K562 (cell line): ENCODE data around the gene ADAM15. TPM values are rescaled to one million over a fixed set of nuclear protein-coding genes. Genes with fewer than 3 reads are reported as not detected.

Experiments used
- ARID1B ChIP-seq: fragments of 450-650 bp; IDR thresholded peaks from 2 replicates; pipeline ENCODE4 v1.6.1; 2016; ENCODE audit warnings: antibody characterized with exemption, mild to moderate bottlenecking, inconsistent platforms
- E2F1 ChIP-seq: sonication (generic); formaldehyde crosslinking; IDR thresholded peaks from 2 replicates; pipeline ENCODE4 v1.8.1; 2023; ENCODE audit warnings: mild to moderate bottlenecking, missing genetic modification reagents, moderate library complexity
- ELF1 ChIP-seq: fragments of 200-800 bp; sonication (Bioruptor generic); IDR thresholded peaks from 2 replicates; pipeline ENCODE4 v1.6.1; 2016; ENCODE audit warnings: missing genetic modification characterization, missing compliant biosample characterization
- ESRRA ChIP-seq: fragments of 450-650 bp; IDR thresholded peaks from 2 replicates; pipeline ENCODE4 v1.6.1; 2014; ENCODE audit warnings: low read depth, mild to moderate bottlenecking, moderate library complexity, borderline replicate concordance
- ETS1 ChIP-seq: conservative IDR thresholded peaks from 2 replicates; pipeline ENCODE4 v1.6.1; 2011; ENCODE audit warnings: low read depth, mild to moderate bottlenecking, low read length; ENCODE audit not compliant: control insufficient read depth
- MBD1 ChIP-seq: fragments of 250-450 bp; sonication (Bioruptor Pico); IDR thresholded peaks from 2 replicates; pipeline ENCODE4 v1.8.0; 2022; ENCODE audit warnings: inconsistent platforms
- NFIC ChIP-seq: fragments of 450-650 bp; IDR thresholded peaks from 2 replicates; pipeline ENCODE4 v1.6.1; 2017; ENCODE audit warnings: mild to moderate bottlenecking, inconsistent platforms
- NONO ChIP-seq, 2 experiments: fragments of 200-400 bp in 1 of 2; fragments of 450-650 bp in 1 of 2; formaldehyde crosslinking in 1 of 2; IDR thresholded peaks; 2 replicates each; pipeline ENCODE4 v1.6.1; 2017; ENCODE audit warnings: low read depth in 2 of 2, mild to moderate bottlenecking in 2 of 2, moderate library complexity in 2 of 2, low read length in 1 of 2
- POLR2A ChIP-seq: fragments of 450-650 bp; conservative IDR thresholded peaks from 2 replicates; pipeline ENCODE4 v1.6.1; 2016
- PRMT5 ChIP-seq: sonication (generic); formaldehyde crosslinking; IDR thresholded peaks from 2 replicates; pipeline ENCODE4 v1.5.0; 2020; ENCODE audit warnings: missing genetic modification reagents
- RBM17 ChIP-seq: fragments of 200-400 bp; formaldehyde crosslinking; IDR thresholded peaks from 2 replicates; pipeline ENCODE4 v1.6.1; 2017; ENCODE audit warnings: low read depth, mild to moderate bottlenecking, low read length, borderline replicate concordance
- SMARCA4 ChIP-seq: fragments of 450-650 bp; IDR thresholded peaks from 2 replicates; pipeline ENCODE4 v1.6.1; 2016
- SP1 ChIP-seq: sonication (generic); formaldehyde crosslinking; IDR thresholded peaks from 2 replicates; pipeline ENCODE4 v1.8.1; 2022; ENCODE audit warnings: mild to moderate bottlenecking, missing genetic modification reagents
- STAG1 ChIP-seq: sonication (generic); formaldehyde crosslinking; IDR thresholded peaks from 2 replicates; pipeline ENCODE4 v1.5.0; 2020; ENCODE audit warnings: missing genetic modification reagents, borderline replicate concordance
- YY1 ChIP-seq, 3 experiments: IDR thresholded peaks; 2 replicates each; pipeline ENCODE4 v1.6.1; 2011; ENCODE audit warnings: low read length in 2 of 3, mild to moderate bottlenecking in 2 of 3, moderate library complexity in 2 of 3, borderline replicate concordance in 1 of 3, control low read depth in 1 of 3, low read depth in 1 of 3; ENCODE audit not compliant: insufficient read depth in 3 of 3, insufficient replicate concordance in 2 of 3, control insufficient read depth in 1 of 3, insufficient read length in 1 of 3; ENCODE audit errors: extremely low read depth in 1 of 3
- ZKSCAN8 ChIP-seq: fragments of 200-800 bp; sonication (Bioruptor generic); IDR thresholded peaks from 2 replicates; pipeline ENCODE4 v1.6.1; 2016; ENCODE audit warnings: missing genetic modification characterization, missing compliant biosample characterization
- ZNF589 ChIP-seq: fragments of 200-800 bp; sonication (Bioruptor generic); IDR thresholded peaks from 2 replicates; pipeline ENCODE4 v1.6.1; 2016; ENCODE audit warnings: low read depth, missing genetic modification characterization, missing compliant biosample characterization
- ZNF668 ChIP-seq: fragments of 250-450 bp; sonication (Bioruptor Pico); IDR thresholded peaks from 2 replicates; pipeline ENCODE4 v1.8.0; 2022; ENCODE audit warnings: mild to moderate bottlenecking, inconsistent platforms
- polyA plus RNA-seq, 8 experiments: library from polyadenylated mRNA; depleted of rRNA in 4 of 8; stranded (reverse) in 5 of 8; unstranded in 3 of 8; fragments of >200 nt; fragmentation: Nextera tagmentation in 2 of 8; fragmentation: Illumina TruSeq in 1 of 8; extraction: Ambion mirVana in 2 of 8; extraction: Trizol in 1 of 8; gene quantifications; 2 replicates each; pipeline versions ENCODE4 v1.2.1 to v1.2.3, GENCODE V29; 2011 to 2014; ENCODE audit warnings: inconsistent platforms in 1 of 8, missing spikeins in 1 of 8
- total RNA-seq, 7 experiments: library from RNA; depleted of rRNA in 6 of 7; stranded (reverse); fragments of >200 nt in 6 of 7; fragmentation: Illumina TruSeq in 2 of 7; extraction: Trizol in 2 of 7; gene quantifications; 2 replicates each; pipeline versions ENCODE4 v1.2.1 to v1.2.3, GENCODE V29; 2011 to 2021; ENCODE audit warnings: low replicate concordance in 1 of 7

Gene ADAM15
- total and polyA plus RNA-seq, 9 of the 15 experiments (the other 6 are each of a cell fraction or from before 2014, with no cell fraction given) = 0.69 to 72.3 (median 32.8) TPM

- TF ChIP-seq RBM17 (no peak), NFIC (peak; percentile 22), STAG1 (CRISPR knock-in tag) (peak; percentile 61), ETS1 (peak; percentile 77), ESRRA (peak; percentile 22; the same call in 1 of the 2 replicates), ZNF668 (CRISPR knock-in tag) (no peak), MBD1 (CRISPR knock-in tag) (no peak), SMARCA4 (peak; percentile 77; the same call in 1 of the 2 replicates), E2F1 (CRISPR knock-in tag) (peak; percentile 75; the same call in 1 of the 2 replicates), PRMT5 (CRISPR knock-in tag) (no peak), ZNF589 (CRISPR knock-in tag) (peak; percentile 66; the same call in 1 of the 2 replicates), ELF1 (peak; percentile 62; the same call in 1 of the 2 replicates), POLR2A (peak; percentile 68), SP1 (CRISPR knock-in tag) (peak; percentile 97), NONO (IDR thresholded peaks at IDR 0.05; ENCODE audit: low read depth in 2 of 2, low read length in 1 of 2) (peak in 1 of 2 experiments; percentile 45; a peak in 1 of 4 replicates), YY1 (IDR thresholded peaks at IDR 0.05; ENCODE audit: borderline replicate concordance in 1 of 3, control insufficient read depth in 1 of 3, extremely low read depth in 1 of 3, insufficient read depth in 3 of 3, insufficient read length in 1 of 3, insufficient replicate concordance in 2 of 3, low read depth in 1 of 3, low read length in 2 of 3) (peak in 2 of 3 experiments; percentile 36 to 42), ARID1B (peak; percentile 36; the same call in 1 of the 2 replicates), ZKSCAN8 (CRISPR knock-in tag) (no peak)
These were observed at the start of gene ADAM15 (continued) for GRCh38 chr1:155050560-155051341.
